ENCODE data around the gene FAM13B.
"Not testable (repeated sequence)": the region's sequence is repeated elsewhere in the genome, so short reads cannot be mapped to it uniquely, and the experiment has no call there.

FAM13B gene

DNA sequence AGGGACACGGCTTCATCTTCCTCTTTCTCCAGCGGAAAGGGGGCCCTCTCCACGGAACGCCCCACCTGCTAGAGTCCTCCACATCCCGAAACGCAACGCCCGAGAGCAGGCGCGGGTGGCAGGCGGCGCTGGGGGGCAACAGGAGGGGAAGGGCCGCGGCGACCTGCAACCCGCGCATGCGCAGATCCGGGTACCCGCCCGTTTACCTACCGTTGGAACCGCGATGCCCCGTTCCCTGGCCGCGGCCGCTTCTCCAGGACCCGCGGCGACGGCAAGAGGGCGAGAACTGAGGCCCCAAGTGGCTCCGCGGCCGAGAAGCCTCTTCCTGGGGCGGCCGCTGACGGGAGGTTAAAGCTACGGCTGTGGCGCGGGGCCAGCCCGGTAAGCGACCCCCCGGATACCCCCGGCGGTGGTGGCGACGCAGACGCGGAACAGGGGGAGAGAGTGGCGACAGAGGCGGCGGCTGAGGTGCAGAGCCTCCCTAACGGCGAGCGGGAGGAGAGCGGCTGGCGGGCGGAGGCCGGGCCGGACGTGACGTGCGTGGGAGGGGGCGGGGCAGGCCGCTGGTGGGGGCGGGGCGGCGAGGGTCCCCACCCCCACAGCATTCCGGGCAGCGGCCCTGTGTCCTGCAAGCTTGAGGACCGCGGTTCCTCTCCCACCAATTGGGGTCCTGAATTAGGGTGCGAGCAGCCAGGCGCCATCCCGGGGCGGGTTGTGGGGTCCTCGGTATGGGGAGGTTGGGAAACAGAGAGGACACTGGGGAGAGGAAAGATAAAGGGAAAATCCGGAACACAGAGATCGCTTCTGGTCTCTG, at the start of gene FAM13B:
FAM13B (minus strand) TSS at position 508 of the 814 bp plus-strand sequence. CDS start 13,968 bp downstream, outside the sequence.
- FAIRE-seq = no peak
- peak; percentile 83 for DNase-seq (ENCODE audit: insufficient read length, low spot score)

DNA sequence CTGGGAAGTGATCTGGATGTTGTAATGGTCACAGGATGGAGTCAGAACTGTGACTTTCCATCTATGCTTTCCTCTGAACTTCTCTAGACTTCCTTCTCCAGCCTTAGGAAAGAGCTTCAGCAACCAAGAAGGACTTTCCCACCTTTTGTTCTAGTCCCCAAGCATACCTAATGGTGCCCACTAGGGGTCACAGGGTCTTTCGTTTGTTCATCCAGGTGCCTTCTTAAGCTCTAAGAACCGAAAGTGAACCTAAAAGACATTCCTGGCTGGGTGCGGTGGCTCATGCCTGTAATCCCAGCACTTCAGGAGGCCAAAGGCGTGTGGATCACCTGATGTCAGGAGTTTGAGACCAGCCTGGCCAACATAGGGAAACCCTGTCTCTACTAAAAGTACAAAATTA, 49.2 kb upstream of the FAM13B start:
- DNase-seq (ENCODE audit: insufficient read length, low spot score) = no peak
- FAIRE-seq = no peak

DNA sequence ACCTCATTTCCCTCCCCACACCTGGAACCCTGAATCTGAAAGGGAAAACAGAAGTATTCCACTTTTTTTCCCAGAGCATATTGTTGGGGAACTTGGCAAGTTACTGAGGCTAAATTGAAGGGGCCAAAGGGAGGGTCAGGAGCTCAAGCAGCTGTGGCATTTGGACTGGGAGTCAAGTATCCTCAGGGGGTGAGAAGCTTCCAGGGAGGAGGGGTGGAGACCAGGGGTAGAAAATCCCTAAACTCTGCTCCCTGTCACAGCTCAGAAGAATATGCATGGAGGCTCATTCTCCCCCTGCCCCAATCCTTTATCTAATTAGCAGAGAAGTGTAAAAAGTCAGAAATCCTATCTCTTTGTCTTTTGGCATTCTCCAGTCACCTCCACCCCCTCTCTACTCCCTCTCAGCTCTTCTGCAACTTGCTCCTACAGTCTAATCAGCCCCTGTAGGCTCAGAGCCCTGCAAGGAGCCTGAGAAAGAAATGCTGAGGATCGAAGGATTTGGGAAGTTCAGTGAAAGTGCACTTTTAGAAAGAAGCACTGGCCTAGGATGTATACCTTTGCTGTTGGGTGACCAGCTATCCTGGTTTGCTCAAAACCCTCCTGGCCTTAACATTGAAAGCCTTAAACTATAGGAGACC, 45.2 kb upstream of the FAM13B start:
- FAIRE-seq = no peak
- no peak for DNase-seq (ENCODE audit: insufficient read length, low spot score)

DNA sequence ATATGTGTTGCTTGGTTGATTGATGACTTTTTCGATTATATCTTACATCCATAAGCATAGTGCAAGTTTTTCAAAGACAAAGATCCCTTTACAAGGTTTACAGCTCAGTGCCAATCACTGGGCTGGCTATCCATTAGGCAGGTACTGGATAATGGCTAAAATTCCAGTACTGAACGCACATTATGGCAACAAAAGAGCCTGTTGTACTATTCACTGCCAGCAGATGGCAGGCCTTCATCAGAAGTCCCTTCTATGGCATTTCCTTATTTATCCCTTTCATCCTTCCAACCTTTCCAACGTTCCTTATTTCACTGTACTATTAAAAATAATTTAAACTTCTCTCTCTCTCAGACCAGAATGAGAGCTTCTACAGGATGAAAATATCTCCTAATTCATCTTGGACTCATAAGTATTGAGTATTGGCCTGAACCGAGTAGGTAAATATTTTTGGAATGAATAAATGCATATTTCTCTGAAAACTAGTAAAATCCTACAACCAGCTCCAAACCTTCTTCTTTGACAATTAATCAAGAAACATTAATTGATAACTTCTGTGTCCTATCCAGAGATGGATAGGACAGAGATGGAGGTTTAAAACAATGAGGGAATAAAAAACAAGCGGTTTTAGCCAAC, 44.3 kb upstream of the FAM13B start:
- DNase-seq (ENCODE audit: insufficient read length, low spot score) (peak; percentile 74), FAIRE-seq (no peak)

DNA sequence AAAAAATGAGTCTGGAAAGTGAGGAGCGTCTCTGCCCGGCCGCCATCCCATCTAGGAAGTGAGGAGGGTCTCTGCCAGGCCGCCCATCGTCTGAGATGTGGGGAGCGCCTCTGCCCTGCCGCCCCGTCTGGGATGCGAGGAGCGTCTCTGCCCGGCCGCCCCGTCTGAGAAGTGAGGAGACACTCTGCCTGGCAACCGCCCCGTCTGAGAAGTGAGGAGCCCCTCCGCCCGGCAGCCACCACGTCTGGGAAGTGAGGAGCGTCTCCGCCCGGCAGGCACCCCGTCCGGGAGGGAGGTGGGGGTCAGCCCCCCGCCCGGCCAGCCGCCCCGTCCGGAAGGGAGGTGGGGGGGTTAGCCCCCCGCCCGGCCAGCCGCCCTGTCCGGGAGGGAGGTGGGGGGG, 37.1 kb upstream of the FAM13B start:
- FAIRE-seq; DNase-seq (ENCODE audit: insufficient read length, low spot score): not testable (repeated sequence)

DNA sequence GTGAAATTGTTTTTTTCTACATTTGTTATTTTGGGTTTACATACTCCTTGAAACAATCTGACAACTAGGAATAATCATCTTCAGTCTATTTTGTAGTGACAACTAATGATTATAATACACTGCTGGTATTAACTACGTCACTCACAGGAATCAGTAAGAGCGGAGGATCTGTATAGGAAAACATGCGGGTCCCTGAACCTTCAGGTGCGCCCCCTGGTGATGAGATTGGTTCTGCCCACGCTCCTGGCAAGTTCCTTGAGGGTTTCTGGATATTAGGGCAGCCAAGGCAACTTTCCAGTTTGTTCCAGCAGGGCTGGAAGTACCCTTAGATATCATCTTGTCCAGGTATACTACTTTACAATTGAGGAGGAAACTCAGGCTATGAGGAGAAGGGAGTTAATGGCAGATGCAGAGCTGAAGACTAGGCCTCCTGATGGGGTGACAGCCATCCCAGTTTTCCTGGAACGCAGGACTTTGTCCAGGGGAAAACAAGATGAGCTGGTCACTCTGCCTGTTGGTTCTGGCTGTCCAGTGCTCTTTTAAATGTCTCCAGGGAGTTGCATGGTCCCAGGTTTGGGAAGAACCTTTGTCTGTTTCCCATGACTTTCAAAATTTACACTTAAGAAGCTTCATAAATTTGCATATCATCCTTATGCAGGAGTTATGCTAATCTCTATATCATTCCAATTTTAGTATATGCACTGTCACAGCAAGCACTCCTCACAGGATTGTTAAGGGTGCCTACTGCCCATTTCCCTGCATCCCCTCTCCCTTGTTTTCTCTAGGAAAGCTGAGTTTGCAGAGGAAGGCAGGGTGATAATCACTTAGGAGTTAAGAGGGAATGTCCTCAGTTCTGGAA, 36.1 kb upstream of the FAM13B start:
- FAIRE-seq = no peak

DNA sequence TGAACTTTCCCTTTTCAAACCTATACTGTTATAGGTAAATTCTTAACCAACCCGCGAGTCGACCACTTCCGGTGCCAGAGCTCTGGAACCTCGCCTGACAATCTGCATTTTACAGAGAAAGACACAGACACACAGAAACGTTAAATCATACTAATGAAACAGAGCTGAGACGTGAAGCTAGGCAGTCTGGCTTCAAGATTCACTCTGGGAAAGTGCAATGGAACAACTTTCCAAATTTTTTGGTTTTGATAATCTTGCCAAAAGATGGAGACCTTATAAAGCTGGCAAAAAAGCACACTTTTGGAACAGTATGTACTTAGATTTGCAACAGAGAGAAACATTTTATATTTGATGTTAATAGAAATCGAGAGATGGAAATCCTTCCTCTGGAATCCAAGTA, 35.1 kb upstream of the FAM13B start:
- DNase-seq (ENCODE audit: insufficient read length, low spot score) (no peak), FAIRE-seq (no peak)

More for the DNA sequence above, 36.1 kb upstream of the FAM13B start:
- peak; percentile 79 for DNase-seq (ENCODE audit: insufficient read length, low spot score)

DNA sequence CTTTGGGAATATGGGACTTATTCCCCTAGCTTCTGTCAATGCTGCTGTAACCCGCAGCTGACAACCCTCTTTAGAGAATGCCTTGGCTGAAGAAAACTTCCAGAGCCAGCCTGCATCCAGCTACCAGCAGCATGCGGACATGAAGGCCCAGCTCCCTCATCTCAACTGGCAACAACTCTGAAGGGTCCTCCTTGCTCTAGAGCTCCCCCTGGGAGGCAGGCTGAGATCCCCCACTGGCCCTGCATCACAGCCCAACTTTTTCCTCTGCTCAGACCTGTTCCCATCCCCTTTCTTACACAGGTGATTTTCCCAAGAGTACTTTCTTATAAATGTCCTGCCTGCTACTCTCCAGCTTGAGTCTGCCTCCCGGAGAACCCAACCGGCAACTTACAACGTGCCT, 32.2 kb upstream of the FAM13B start:
- no peak for FAIRE-seq
- no peak for DNase-seq (ENCODE audit: insufficient read length, low spot score)

DNA sequence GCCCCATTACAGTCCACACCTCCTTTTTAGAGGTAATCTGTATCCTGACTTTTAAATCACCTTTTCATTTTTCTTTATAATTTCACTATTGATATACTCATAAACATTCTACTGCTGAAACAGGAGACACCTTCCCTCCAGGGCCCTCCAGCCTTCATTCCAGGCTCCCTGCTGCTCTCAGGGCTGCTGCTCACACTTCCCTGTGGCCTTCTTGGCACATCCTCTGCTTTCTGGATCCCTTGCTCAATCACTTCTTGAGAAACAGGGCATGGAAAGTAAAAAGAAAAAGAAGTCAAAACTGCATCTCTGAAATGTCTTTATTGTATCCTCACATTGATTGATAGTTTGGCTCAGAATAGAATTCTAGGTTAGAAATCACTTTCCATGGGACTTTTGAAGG, 31.6 kb upstream of the FAM13B start:
- no peak for DNase-seq (ENCODE audit: insufficient read length, low spot score)
- no peak for FAIRE-seq

DNA sequence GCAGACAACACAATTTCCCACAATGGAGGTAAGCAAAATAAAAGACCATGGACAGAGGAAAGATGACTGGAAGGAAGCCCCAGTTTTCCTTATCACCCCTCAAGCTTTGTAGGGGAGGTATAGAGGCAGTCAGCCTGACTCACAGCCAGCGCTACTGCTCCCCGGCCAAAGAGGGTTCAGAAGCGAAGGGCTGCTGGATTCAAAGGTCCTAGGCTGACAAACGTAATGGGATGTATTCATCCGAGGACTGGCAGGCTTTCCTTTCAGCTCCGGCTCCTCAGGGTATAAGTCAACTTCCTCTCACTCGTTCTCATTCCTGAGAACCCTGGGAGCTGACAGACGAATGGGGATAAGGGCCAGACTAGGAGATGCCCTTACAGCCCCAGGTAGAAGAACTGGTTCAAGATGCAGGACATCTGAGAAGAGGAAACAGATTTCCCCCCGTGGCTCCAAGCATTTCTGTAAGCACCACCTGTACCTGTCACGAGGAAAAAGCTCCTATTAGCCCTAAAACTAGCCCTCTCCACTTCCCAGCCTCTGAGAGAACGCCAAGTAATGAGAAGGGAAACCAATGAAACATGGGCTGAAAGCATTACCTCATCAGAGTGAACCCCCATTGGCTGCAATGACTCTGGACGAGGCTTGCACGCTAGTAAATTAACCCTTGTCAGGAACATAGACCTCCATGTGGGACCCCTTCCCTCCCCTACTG, 22.1 kb upstream of the FAM13B start:
- FAIRE-seq = no peak
- DNase-seq (ENCODE audit: insufficient read length, low spot score) = no peak

DNA sequence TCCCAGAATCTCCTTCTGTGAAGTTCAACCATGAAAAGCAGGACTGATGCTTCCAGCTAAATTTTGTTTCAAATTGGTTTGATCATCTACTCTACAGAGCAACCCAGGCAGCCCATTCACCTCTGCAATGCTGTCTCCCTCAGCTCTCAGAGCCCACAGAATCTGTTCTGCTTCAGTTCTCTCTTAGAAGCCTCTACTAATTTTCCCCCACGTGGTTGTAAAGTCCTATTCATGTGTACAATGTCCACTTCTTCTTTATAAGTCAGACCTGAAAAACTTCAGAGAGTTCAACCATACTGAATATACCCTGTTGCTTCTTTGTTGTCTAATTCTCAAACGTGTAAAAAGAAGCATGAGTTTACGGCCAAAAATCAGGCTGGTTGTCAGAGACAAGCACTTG, 21.3 kb upstream of the FAM13B start:
- no peak for DNase-seq (ENCODE audit: insufficient read length, low spot score)
- FAIRE-seq = no peak

DNA sequence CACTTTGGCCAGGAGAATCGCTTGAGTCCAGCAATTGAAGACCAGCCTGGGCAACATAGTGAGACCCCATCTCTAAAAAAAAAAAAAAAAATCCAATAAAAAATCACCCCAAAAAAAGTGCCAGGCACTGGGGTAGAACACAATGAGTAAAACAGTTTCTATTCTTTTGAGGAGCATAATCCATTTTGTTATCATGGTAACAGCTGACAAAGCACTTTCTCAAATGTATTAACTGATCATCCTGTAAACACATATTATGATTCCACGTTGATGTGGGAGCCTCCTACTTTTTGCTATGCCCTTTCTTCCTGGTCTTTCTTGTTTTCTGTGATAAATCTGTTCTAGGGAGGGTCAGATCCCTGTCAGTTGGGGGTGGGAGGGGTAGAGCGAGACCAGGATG, 20.7 kb upstream of the FAM13B start:
- DNase-seq (ENCODE audit: insufficient read length, low spot score) = no peak
- no peak for FAIRE-seq

DNA sequence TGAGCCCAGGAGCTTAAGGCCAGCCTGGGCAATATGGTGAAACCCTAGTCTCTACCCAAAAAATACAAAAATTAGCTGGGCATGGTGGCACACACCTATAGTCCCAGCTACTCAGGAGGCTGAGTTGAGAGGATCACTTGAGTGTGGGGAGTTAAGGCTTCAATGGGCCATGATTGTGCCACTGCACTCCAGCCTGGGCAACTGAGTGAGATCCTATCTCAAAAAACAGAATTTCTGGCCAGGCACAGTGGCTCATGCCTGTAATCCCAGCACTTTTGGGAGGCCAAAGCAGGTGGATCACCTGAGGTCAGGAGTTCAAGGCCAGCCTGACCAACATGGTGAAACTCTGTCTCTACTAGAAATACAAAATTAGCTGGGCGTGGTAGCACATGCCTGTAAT, 19.8 kb upstream of the FAM13B start:
- not testable (repeated sequence) for DNase-seq (ENCODE audit: insufficient read length, low spot score); FAIRE-seq

DNA sequence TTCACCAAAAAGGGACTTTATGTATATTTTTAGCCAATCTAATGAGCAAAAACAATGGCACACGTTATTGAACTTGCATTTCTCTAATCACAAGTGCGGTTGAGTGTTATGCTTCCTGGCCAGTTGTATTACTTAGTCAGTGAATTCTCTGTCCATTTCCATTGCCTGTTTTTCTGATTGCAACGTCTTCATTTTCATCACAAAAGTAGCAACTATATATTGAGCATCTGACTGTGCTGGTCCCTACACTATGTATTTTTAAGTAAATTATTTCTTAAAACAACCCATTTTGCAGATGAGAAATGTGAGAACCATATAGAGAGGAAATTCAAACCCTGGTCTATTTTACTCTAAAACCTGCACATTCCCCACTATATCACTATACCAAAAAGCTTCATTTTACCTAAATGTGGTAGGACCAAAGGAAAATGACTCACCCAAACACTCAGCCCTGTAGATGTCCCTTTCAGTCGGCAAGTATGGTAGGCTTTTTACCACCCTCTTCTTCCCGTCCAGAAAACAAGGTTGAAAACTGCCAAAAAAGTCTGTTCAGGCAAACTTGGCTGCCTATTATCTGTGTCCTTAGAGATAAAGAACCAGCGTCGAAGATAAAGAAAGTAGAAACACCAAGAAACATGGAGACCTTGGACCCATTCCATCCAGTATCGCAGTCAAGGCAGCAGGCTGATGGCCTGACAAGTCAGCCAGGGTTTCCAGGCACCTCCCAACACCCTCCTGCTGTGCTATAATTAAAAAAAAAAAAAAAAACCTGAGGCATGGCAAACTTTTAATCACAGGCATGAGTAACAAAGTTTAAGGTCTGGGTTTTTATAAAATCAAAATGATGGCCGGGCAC, 18.8 kb upstream of the FAM13B start:
- no peak for FAIRE-seq
- DNase-seq (ENCODE audit: insufficient read length, low spot score) = no peak

DNA sequence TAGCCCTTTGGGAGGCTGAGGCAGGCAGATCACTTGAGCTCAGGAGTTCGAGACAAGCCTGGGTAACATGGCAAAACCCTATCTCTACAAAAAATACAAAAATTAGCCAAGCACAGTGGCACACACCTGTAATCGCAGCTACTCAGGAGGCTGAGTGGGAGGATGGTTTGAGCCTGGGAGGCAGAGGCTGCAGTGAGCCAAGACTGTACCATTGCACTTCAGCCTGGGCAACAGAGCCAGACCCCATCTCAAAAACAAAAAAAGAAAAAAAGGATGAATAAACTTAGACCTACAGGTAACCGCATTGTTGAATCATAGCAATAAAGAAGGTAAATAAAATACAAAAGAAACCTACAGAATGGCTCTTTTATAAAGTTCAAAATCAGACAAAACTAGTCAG, 12.4 kb upstream of the FAM13B start:
- DNase-seq (ENCODE audit: insufficient read length, low spot score); FAIRE-seq: not testable (repeated sequence)

DNA sequence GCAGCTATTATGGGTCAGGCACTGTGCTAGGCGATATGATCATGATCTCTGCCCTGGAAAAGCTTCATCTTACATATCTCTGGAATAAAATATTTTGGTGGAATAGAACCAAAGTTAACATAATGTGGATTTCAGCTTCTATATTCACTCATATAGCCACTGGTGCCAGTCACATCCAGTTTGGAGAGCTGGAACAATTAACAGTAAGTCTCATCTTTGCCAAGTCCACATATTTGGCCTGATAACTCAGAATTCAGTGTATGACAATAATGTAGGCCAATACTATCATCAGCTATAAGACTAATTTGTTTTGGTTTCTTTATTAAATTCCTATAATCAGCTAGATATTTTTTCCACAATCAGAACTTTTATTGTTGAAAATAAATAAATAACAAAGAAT, 5.9 kb upstream of the FAM13B start:
- DNase-seq (ENCODE audit: insufficient read length, low spot score) (no peak), FAIRE-seq (no peak)

DNA sequence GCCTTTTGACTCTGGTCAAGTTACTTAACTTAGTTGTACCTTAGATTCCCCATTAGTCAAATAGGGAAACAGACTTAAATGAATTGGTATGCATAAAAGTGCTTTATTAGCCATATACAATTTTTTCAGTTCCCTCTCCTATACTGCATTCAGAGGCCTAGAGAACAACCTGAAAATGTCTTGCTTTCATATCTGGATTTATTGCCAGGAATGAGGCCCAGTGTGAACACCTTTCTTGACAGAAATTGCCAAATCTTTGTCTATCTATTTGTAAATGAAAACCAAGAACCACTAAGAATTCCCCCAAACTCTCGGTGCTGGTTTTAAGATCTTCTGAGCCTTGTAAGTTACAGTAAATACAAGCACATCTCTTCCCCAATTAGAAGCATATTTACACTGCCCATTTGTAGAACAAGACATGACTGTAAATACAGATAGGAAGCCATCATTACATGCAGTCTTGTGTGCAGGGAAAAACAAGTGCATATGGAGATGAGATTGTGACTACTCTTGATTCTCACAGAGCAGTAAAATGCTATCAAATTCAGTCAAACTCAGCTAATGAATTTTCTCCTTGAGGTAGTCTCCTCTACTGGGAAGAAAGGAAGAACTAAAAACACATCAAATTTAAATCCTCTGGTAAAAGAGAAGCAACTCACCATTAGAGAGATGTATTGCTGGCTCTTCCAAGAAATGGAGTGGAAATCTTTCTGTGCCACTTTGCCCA, 5.2 kb upstream of the FAM13B start:
- FAIRE-seq (no peak), DNase-seq (ENCODE audit: insufficient read length, low spot score) (no peak)

DNA sequence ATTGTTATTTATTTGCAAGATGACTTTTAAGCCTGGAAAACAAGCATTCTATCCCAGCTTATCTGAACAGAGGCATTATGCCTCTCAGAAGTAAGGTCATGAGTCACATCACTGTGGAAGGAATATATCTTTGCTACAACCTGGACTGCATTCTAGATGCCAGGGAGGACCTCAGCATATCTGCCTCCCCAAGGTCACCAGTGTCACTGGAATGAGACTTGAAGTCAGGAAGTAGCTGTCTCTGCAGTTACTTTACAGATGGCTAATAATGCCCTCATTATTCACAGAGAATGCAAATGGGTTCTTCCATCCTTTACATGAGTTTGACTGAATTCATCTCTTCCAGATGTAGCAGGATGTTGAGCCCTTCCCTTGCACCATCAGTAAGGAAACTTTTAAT, 4.4 kb upstream of the FAM13B start:
- FAIRE-seq (no peak), DNase-seq (ENCODE audit: insufficient read length, low spot score) (no peak)
